Measurements from ENCODE around the gene VPS26C.

VPS26C gene

DNA sequence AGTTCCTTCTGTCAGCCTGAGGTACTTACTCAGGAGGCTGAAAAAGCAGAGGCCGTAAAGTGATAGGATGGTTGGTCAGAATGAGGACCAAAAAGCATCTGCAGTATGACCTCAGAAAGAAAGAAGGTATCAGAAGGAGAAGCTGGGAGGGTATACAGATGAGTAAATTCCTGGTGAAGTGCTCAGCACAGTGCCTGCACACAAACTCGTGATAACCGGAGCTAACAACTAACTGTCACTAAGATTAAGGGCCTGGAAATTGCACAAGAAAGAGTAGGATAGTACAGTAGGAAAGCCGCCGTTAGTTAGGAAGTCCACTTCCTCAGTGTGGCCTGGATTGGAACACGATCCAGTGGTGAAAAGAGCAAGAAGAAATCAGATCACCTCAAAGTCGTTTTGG is 62.6 kb downstream of the VPS26C start:
- Mint-ChIP-seq H3K36me3 (peaks cover 17% of the 10 kb centered on the region), H3K4me1 (peaks cover 10% of the 10 kb centered on the region), H3K27ac (no peak overlapping the region), H3K4me3 (no peak overlapping the region), H3K9me3 (no peaks in the 10 kb centered on the region), H3K27me3 (no peaks in the 10 kb centered on the region)

DNA sequence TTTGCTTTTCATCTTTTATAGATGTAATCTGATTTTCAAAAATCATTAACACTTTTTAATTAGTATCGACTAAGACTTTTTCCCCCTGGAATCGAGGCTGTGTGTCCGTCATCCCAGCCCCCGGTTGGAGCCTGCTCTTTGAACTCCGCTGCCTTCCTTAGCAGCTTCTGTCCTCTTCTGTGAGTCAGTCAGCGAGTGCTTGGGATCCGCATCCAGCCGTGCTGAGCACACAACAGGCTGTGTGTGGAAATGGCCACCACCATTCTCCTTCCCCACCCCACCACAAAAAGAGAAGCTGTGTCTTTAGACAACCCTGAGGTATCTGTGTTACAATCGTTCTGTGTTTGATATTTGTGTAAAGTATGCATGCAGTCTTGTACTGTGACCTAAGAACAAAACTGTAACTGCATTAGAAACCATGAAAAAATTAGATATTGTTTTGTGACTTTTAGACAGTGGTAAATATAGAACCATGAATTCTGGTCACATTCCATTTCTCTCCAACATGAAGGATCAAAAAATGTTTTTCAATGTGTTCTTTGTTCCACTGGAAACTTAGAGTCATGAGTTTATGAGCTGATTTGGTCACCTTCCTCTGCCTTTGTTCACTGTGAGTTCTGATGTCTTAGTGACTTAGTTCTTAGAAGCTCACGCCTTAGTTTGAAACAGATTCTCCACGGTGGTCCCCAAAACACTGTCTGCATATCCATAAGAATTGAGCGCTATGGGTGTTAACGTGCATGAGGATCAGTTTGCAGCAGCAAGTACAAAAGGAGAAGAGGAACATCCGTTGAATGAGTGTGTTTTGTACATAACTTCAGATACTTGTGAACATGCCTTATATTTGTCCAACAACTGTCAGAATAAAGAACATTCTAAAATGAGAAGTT is 64.7 kb downstream of the VPS26C start:
- H3K27ac Mint-ChIP-seq, result no peak overlapping the region
- H3K4me3 Mint-ChIP-seq, result no peak overlapping the region
- H3K36me3 Mint-ChIP-seq, result peaks cover 20% of the 10 kb centered on the region
- H3K4me1 Mint-ChIP-seq, result no peaks in the 10 kb centered on the region
- H3K9me3 Mint-ChIP-seq, result no peaks in the 10 kb centered on the region
- no peaks in the 10 kb centered on the region for H3K27me3 Mint-ChIP-seq

- H3K27me3 Mint-ChIP-seq, result no peaks in the 10 kb centered on the region
- H3K27ac Mint-ChIP-seq, result no peak overlapping the region
- no peaks in the 10 kb centered on the region for H3K9me3 Mint-ChIP-seq
- no peaks in the 10 kb centered on the region for H3K4me1 Mint-ChIP-seq
- peaks cover 20% of the 10 kb centered on the region for H3K36me3 Mint-ChIP-seq
- H3K4me3 Mint-ChIP-seq, result no peak overlapping the region
These were observed 66.3 kb downstream of the VPS26C start for GRCh38 chr21:37200641-37201480.

- Mint-ChIP-seq H3K4me1 (no peaks in the 10 kb centered on the region), H3K27me3 (no peaks in the 10 kb centered on the region), H3K9me3 (no peaks in the 10 kb centered on the region), H3K36me3 (peaks cover 24% of the 10 kb centered on the region), H3K27ac (no peak overlapping the region), H3K4me3 (no peak overlapping the region)
These were observed 67.8 kb downstream of the VPS26C start for GRCh38 chr21:37199057-37199924.

- no peak overlapping the region for H3K4me3 Mint-ChIP-seq
- H3K9me3 Mint-ChIP-seq, result no peaks in the 10 kb centered on the region
- peaks cover 28% of the 10 kb centered on the region for H3K36me3 Mint-ChIP-seq
- H3K4me1 Mint-ChIP-seq, result no peaks in the 10 kb centered on the region
- no peak overlapping the region for H3K27ac Mint-ChIP-seq
- no peaks in the 10 kb centered on the region for H3K27me3 Mint-ChIP-seq
These were observed 69.4 kb downstream of the VPS26C start for GRCh38 chr21:37197746-37198145.

GRCh38 chr21:37196847-37197246 is 70.3 kb downstream of the VPS26C start:
- Mint-ChIP-seq H3K36me3 (peaks cover 26% of the 10 kb centered on the region), H3K27me3 (no peaks in the 10 kb centered on the region), H3K4me1 (no peaks in the 10 kb centered on the region), H3K9me3 (no peaks in the 10 kb centered on the region), H3K4me3 (no peak overlapping the region), H3K27ac (no peak overlapping the region)

DNA sequence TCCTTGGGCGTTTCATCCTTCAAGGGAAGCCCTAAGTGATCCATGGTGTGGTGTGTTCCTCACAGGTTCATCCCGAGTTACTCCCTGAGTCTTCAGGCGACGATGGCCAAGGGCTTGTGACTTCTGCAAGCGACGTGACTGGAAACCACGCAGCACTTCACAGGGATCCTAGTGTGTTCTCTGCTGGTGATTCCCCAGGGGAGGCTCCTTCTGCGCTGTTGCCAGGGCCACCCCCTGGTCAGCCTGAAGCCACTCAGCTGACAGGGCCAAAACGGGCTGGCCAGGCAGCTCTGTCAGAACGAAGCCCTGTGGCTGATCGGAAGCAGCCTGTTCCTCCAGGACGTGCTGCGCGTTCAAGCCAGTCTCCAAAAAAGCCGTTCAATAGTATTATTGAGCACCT is 71.5 kb downstream of the VPS26C start:
- Mint-ChIP-seq H3K4me3 (no peak overlapping the region), H3K4me1 (no peaks in the 10 kb centered on the region), H3K27ac (no peak overlapping the region), H3K9me3 (no peaks in the 10 kb centered on the region), H3K36me3 (peaks cover 23% of the 10 kb centered on the region), H3K27me3 (no peaks in the 10 kb centered on the region)

GRCh38 chr21:37195059-37195458 is 72.1 kb downstream of the VPS26C start:
- no peaks in the 10 kb centered on the region for H3K27me3 Mint-ChIP-seq
- peaks cover 21% of the 10 kb centered on the region for H3K36me3 Mint-ChIP-seq
- no peaks in the 10 kb centered on the region for H3K9me3 Mint-ChIP-seq
- no peaks in the 10 kb centered on the region for H3K4me1 Mint-ChIP-seq
- H3K27ac Mint-ChIP-seq, result no peak overlapping the region
- H3K4me3 Mint-ChIP-seq, result no peak overlapping the region

DNA sequence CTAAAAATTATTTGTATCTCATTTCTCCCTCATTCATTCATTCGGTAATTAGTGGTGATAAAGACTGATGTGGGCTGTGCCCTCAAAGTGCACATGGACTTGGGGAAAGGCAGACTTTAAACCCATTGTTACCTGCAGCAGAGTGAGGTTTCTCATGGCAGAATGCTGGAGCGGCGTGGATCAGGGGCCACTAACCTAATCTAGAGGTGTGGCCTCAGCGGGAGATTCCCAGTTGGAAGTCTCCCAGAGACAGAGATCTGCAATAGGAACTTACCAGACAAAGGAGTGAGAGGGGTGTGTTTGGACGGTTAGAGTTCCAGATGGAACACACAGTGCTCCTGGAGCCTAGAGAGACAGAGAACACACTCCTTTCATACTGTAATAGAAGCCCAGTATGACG is 73.5 kb downstream of the VPS26C start:
- Mint-ChIP-seq H3K27ac (no peak overlapping the region), H3K4me1 (no peaks in the 10 kb centered on the region), H3K36me3 (peaks cover 24% of the 10 kb centered on the region), H3K27me3 (no peaks in the 10 kb centered on the region), H3K4me3 (no peak overlapping the region), H3K9me3 (no peaks in the 10 kb centered on the region)

GRCh38 chr21:37193006-37193405 is 74.1 kb downstream of the VPS26C start:
- H3K4me3 Mint-ChIP-seq, result no peak overlapping the region

GRCh38 chr21:37192019-37192418 is 75.1 kb downstream of the VPS26C start:
- Mint-ChIP-seq H3K27me3 (no peaks in the 10 kb centered on the region), H3K36me3 (peaks cover 26% of the 10 kb centered on the region), H3K4me1 (no peaks in the 10 kb centered on the region), H3K27ac (no peak overlapping the region), H3K4me3 (no peak overlapping the region), H3K9me3 (no peaks in the 10 kb centered on the region)

More at GRCh38 chr21:37193006-37193405, 74.1 kb downstream of the VPS26C start:
- Mint-ChIP-seq H3K4me1 (no peaks in the 10 kb centered on the region), H3K9me3 (no peaks in the 10 kb centered on the region), H3K27me3 (no peaks in the 10 kb centered on the region), H3K36me3 (peaks cover 22% of the 10 kb centered on the region), H3K27ac (peak overlapping the region; percentile 41)

- H3K27me3 Mint-ChIP-seq, result no peaks in the 10 kb centered on the region
- H3K4me3 Mint-ChIP-seq, result no peak overlapping the region
- H3K4me1 Mint-ChIP-seq, result no peaks in the 10 kb centered on the region
- H3K9me3 Mint-ChIP-seq, result no peaks in the 10 kb centered on the region
- no peak overlapping the region for H3K27ac Mint-ChIP-seq
- peaks cover 25% of the 10 kb centered on the region for H3K36me3 Mint-ChIP-seq
These were observed 78.3 kb downstream of the VPS26C start for GRCh38 chr21:37188825-37189224.

- Mint-ChIP-seq H3K36me3 (peaks cover 15% of the 10 kb centered on the region), H3K4me3 (no peak overlapping the region), H3K27me3 (no peaks in the 10 kb centered on the region), H3K9me3 (no peaks in the 10 kb centered on the region), H3K27ac (no peak overlapping the region), H3K4me1 (no peaks in the 10 kb centered on the region)
These were observed 80.2 kb downstream of the VPS26C start for GRCh38 chr21:37186983-37187382.

DNA sequence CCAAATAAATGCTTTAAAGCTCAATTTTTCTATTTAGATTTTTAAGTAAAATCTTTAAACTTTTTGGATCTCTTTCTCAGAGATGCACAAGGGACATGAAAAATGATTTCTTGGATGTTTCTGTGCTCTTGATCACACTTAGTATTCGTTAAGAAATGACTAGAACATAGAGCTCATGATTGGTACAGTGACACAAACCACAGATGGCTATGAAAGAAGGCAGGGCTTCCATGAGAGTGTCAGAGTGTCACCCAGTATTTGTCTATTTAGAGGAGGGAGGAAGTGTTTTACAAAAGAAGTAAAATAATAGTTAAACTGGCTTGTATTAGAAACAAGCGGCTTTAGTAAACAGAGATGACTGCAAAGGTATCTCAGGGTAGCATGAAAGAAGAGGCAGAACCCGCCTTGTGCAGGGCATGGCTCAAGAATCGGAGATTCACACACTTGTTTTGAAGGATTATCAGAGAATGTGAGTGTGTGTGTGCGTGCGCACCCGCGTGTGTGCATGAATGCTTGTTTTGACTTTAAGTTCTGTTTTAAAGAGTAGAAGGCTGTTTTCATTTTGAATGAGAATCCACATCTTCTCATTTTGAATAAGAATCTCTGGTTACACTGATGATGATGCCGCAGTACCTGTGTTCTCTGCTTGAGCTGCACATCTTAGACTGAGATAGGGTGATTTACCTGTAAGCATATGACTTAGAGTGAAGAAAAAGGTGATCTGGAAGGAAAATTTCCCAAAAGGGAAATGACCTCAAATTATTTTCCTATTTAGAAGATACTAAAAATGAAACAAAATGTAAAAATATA is 82.1 kb downstream of the VPS26C start:
- H3K27ac Mint-ChIP-seq, result peak overlapping the region; percentile 32
- H3K27me3 Mint-ChIP-seq, result no peaks in the 10 kb centered on the region
- H3K4me1 Mint-ChIP-seq, result no peaks in the 10 kb centered on the region
- no peak overlapping the region for H3K4me3 Mint-ChIP-seq
- no peaks in the 10 kb centered on the region for H3K9me3 Mint-ChIP-seq
- H3K36me3 Mint-ChIP-seq, result peaks cover 19% of the 10 kb centered on the region

GRCh38 chr21:37183749-37184148 is 83.4 kb downstream of the VPS26C start:
- Mint-ChIP-seq H3K36me3 (peaks cover 25% of the 10 kb centered on the region), H3K4me3 (no peak overlapping the region), H3K9me3 (no peaks in the 10 kb centered on the region), H3K27me3 (no peaks in the 10 kb centered on the region), H3K27ac (no peak overlapping the region), H3K4me1 (no peaks in the 10 kb centered on the region)

Measured in activated naive CD4-positive, alpha-beta T cell treated with anti-CD3 and anti-CD28 coated beads, Interleukin-2, amount 50 U/mL, for 24 hours (primary cell).